ENCODE results near the gene SLC9A5. TPM values are rescaled to one million over a fixed set of nuclear protein-coding genes. Genes with fewer than 3 reads are reported as not detected.

The SLC9A5 gene
- total RNA-seq, 2 experiments from 2014 or later = 2.7 to 4.2 TPM

GRCh38 chr16:67199808-67200198, 49.0 kb upstream of the SLC9A5 start:
- Histone ChIP-seq H2AFZ (ENCODE audit: low read length) (no peak overlapping the region), H3K79me2 (ENCODE audit: insufficient read depth, low read depth, low read length) (no peaks in the 10 kb centered on the region), H3K9me3 (ENCODE audit: low read length) (no peaks in the 10 kb centered on the region), H4K20me1 (ENCODE audit: insufficient read depth, low read length) (no peaks in the 10 kb centered on the region), H3K4me2 (ENCODE audit: low read length) (no peak overlapping the region), H3K9me2 (ENCODE audit: insufficient read depth, low read length) (no peaks in the 10 kb centered on the region), H3K4me3 (ENCODE audit: low read depth, low read length, poor library complexity, severe bottlenecking) (no peak overlapping the region), H3K36me3 (ENCODE audit: insufficient read depth, low read length) (peaks cover 93% of the 10 kb centered on the region), H3K27ac (ENCODE audit: low read depth, low read length, poor library complexity, severe bottlenecking) (no peak overlapping the region), H3K4me1 (ENCODE audit: insufficient read depth, low read length, poor library complexity, severe bottlenecking) (no peaks in the 10 kb centered on the region)
- intact Hi-C loops (cut with micrococcal nuclease; ENCODE audit: unreplicated experiment) = no loop called here
- POLR2A ChIA-PET = no interaction called here
- no peak for TF ChIP-seq EZH2phosphoT487 (IDR thresholded peaks at IDR 0.05; ENCODE audit: borderline replicate concordance, low read depth, low read length)
- TF ChIP-seq CTCF (conservative IDR thresholded peaks at IDR 0.05; ENCODE audit: low read length) = no peak; the same call in 1 of the 2 replicates
- no peak for DNase-seq (ENCODE audit: low spot score)
- CTCF ChIA-PET (ENCODE audit: unreplicated experiment) = no interaction called here
- BruUV-seq (replicated peaks) = no TSS peak

- no peaks in the 10 kb centered on the region for H3K9me3 ChIP-seq (ENCODE audit: low read length)
- no peak overlapping the region for H2AFZ ChIP-seq (ENCODE audit: low read length)
- H3K79me2 ChIP-seq (ENCODE audit: insufficient read depth, low read depth, low read length) = no peaks in the 10 kb centered on the region
- intact Hi-C loops (cut with micrococcal nuclease; ENCODE audit: unreplicated experiment) = no loop called here
- H3K27ac ChIP-seq (ENCODE audit: low read depth, low read length, poor library complexity, severe bottlenecking) = no peak overlapping the region
- no peak for DNase-seq (ENCODE audit: low spot score)
- H4K20me1 ChIP-seq (ENCODE audit: insufficient read depth, low read length) = no peaks in the 10 kb centered on the region
- BruUV-seq (replicated peaks) = no TSS peak
- no peaks in the 10 kb centered on the region for H3K9me2 ChIP-seq (ENCODE audit: insufficient read depth, low read length)
- H3K4me2 ChIP-seq (ENCODE audit: low read length) = no peak overlapping the region
- TF ChIP-seq CTCF (conservative IDR thresholded peaks at IDR 0.05; ENCODE audit: low read length) (no peak), EZH2phosphoT487 (IDR thresholded peaks at IDR 0.05; ENCODE audit: borderline replicate concordance, low read depth, low read length) (no peak)
- H3K4me1 ChIP-seq (ENCODE audit: insufficient read depth, low read length, poor library complexity, severe bottlenecking) = no peaks in the 10 kb centered on the region
- POLR2A ChIA-PET = interaction anchor here (0.6 kb wide), 2 partner anchors 118 to 289 kb away, joined by 3 to 4 read pairs; no protein-coding TSS in a partner anchor
- CTCF ChIA-PET (ENCODE audit: unreplicated experiment) = no interaction called here
- no peak overlapping the region for H3K4me3 ChIP-seq (ENCODE audit: low read depth, low read length, poor library complexity, severe bottlenecking)
- peaks cover 86% of the 10 kb centered on the region for H3K36me3 ChIP-seq (ENCODE audit: insufficient read depth, low read length)
Observed at GRCh38 chr16:67200491-67200890, 48.3 kb upstream of the SLC9A5 start.

GRCh38 chr16:67201411-67202345, 47.1 kb upstream of the SLC9A5 start:
- no peak for DNase-seq (ENCODE audit: low spot score)
- no peak overlapping the region for H3K4me3 ChIP-seq (ENCODE audit: low read depth, low read length, poor library complexity, severe bottlenecking)
- no TSS peak for BruUV-seq (replicated peaks)
- ChIA-PET CTCF (ENCODE audit: unreplicated experiment) (interaction anchor here (0.6 kb wide), 1 partner anchor 97 kb away, joined by 3 read pairs; no protein-coding TSS in a partner anchor), POLR2A (no interaction called here)
- no peaks in the 10 kb centered on the region for H3K9me2 ChIP-seq (ENCODE audit: insufficient read depth, low read length)
- no peak overlapping the region for H3K27ac ChIP-seq (ENCODE audit: low read depth, low read length, poor library complexity, severe bottlenecking)
- H3K4me1 ChIP-seq (ENCODE audit: insufficient read depth, low read length, poor library complexity, severe bottlenecking) = no peaks in the 10 kb centered on the region
- intact Hi-C loops (cut with micrococcal nuclease; ENCODE audit: unreplicated experiment) = no loop called here
- no peak overlapping the region for H2AFZ ChIP-seq (ENCODE audit: low read length)
- peaks cover 74% of the 10 kb centered on the region for H3K36me3 ChIP-seq (ENCODE audit: insufficient read depth, low read length)
- no peaks in the 10 kb centered on the region for H3K79me2 ChIP-seq (ENCODE audit: insufficient read depth, low read depth, low read length)
- H3K4me2 ChIP-seq (ENCODE audit: low read length) = no peak overlapping the region
- H3K9me3 ChIP-seq (ENCODE audit: low read length) = no peaks in the 10 kb centered on the region
- TF ChIP-seq EZH2phosphoT487 (IDR thresholded peaks at IDR 0.05; ENCODE audit: borderline replicate concordance, low read depth, low read length) (no peak), CTCF (conservative IDR thresholded peaks at IDR 0.05; ENCODE audit: low read length) (no peak)
- no peaks in the 10 kb centered on the region for H4K20me1 ChIP-seq (ENCODE audit: insufficient read depth, low read length)

All from OCI-LY7 (cell line).